Peyer's patch (tissue), 4 donors: ENCODE measurements around the gene SLC41A3.

ENCODE experiments used
- POLR2A ChIP-seq, 2 donors: fragments of 450-650 bp; IDR thresholded peaks; one replicate each; pipeline ENCODE4 v1.5.1; 2017; ENCODE audit warnings: antibody characterized with exemption in 2 of 2, mild to moderate bottlenecking in 2 of 2, moderate library complexity in 2 of 2
- TF ChIP-seq, protein P1 (sequence below), 6 experiments: fragments of 450-650 bp in 4 of 6; fragments of 200-600 bp in 2 of 6; sonication (generic) in 1 of 6; IDR thresholded peaks; one replicate each; pipeline ENCODE4 v1.5.1; 2017 to 2019; ENCODE audit warnings: antibody characterized with exemption in 6 of 6, mild to moderate bottlenecking in 3 of 6, moderate library complexity in 1 of 6

DNA sequence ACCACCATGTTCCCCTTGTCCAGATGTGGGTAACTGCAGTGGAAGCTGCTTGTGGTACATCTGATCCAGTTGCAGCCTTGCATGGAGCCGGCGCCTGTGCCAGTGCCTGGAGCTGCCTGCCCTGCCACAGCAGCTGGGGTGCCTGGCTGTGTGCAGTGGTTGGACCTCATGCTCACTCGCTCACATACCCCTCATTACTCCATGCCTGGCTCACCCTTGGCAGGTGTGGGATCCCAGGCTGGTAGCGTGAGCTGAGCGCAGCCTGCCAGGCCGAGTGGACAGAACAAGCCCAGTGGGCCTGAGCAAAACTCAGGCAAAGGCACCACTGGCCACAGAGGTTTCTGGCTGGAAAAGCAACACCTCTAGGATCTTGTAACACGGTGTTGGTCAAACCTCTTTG lies 79.2 kb downstream of the SLC41A3 start:
- TF ChIP-seq, protein P1, sequence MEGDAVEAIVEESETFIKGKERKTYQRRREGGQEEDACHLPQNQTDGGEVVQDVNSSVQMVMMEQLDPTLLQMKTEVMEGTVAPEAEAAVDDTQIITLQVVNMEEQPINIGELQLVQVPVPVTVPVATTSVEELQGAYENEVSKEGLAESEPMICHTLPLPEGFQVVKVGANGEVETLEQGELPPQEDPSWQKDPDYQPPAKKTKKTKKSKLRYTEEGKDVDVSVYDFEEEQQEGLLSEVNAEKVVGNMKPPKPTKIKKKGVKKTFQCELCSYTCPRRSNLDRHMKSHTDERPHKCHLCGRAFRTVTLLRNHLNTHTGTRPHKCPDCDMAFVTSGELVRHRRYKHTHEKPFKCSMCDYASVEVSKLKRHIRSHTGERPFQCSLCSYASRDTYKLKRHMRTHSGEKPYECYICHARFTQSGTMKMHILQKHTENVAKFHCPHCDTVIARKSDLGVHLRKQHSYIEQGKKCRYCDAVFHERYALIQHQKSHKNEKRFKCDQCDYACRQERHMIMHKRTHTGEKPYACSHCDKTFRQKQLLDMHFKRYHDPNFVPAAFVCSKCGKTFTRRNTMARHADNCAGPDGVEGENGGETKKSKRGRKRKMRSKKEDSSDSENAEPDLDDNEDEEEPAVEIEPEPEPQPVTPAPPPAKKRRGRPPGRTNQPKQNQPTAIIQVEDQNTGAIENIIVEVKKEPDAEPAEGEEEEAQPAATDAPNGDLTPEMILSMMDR (IDR thresholded peaks at IDR 0.05): no peak
- TF ChIP-seq POLR2A (IDR thresholded peaks at IDR 0.05): no peak
